Measurements from ENCODE around the gene SIRPD.
"Not testable (repeated sequence)": the region's sequence is repeated elsewhere in the genome, so short reads cannot be mapped to it uniquely, and the experiment has no call there.

SIRPD gene

GRCh38 chr20:1557605-1558004, at the start of gene SIRPD:
TSS of gene SIRPD (minus strand) at chr20:1557705. CDS start at chr20:1557653, 52 bp downstream.
- DNase-seq = no peak

- DNase-seq = no peak
Observed at GRCh38 chr20:1600736-1601135, 43.2 kb upstream of the SIRPD start.

GRCh38 chr20:1595333-1595732, 37.8 kb upstream of the SIRPD start:
- no peak for DNase-seq

- no peak for DNase-seq
Observed at GRCh38 chr20:1588533-1589460, 31.3 kb upstream of the SIRPD start.

DNA sequence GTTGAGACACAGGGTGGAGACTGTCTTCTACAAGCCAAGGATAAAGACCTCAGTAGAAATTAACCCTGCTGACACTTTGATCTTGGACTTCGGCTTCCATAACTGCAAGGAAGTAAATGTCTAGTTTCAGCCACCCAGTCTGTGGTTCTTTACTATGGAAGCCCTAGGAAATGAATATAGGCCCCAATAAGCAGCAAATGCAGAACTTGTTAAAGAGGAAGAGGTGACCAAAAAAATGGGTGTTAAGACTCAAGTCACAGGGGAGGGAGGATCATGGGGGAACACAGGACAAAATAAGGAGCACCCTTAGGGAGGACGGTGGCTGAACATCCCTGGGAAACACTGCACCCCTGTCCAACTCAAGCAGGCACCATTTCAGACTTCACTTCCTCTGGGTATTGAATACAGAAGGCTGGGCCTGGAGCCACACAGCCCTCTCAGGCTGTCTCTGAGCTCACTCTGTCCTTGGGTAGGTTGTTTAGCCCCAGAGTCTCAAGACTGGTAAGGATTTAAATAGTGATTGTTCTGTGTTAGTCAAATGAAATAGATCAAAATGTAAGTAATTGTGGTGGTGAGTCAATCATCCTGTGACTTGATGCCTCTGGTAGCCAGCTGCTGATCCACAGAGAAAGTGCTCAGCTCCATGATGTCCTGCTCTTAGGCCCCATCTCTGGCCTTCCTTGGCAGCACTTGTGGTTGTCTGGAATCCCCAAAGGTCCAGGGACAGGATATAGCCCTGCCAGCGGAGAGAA, 30.5 kb upstream of the SIRPD start:
- DNase-seq = no peak

GRCh38 chr20:1579488-1579887, 22.0 kb upstream of the SIRPD start:
- no peak for DNase-seq

DNA sequence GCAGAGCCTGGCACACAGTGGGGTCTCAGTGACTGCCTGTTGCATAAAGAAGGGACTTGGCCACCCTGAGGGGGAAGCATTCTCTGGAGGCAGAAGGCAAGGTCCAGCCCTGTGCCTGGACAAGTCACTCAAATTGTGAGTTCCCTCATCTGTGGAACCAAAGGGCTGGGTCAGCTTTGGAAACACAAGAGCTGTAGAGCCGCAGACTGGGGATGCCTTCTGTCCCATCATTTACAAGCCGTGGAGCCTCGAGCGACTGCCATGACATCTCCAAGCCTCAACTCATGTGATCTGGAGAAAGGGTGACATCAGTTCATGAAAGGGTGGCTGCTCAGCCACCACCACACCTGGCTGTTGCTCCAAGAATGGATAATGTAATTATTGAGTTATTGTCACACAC, 20.4 kb upstream of the SIRPD start:
- no peak for DNase-seq

DNA sequence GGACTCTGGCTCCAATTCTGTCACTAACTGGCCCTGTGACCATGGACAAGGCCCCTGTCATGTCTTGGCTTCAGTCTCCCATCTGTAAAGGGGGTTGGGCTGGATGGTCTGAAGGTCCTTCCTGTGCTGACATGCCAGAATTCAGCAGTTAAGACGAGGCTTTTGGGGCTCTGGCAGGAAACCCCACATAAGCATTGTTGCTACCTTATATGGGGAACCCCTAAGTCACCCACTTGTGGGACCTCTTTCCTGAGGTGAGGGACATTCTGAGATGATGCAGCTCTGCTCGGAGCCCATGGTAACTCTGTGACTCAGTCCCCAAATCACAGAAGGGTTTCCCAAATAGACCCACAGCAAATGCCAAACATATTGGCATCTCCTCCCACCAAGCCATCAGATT, 19.8 kb upstream of the SIRPD start:
- not testable (repeated sequence) for DNase-seq

DNA sequence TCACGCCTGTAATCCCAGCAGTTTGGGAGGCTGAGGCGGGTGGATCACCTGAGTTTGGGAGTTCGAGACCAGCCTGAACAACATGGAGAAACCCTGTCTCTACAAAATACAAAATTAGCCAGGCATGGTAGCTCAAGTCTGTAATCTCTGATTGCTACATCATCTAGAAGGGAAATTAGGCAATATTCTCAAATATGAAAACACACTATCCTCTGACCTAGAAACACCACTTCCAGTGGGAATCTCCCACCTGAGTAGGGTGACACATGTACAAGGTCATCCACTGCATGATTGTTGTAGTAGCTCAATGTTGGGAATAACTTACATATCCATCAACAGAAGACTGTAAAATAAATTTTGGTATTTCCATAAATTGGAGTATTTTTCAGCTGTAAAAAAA, 19.1 kb upstream of the SIRPD start:
- no peak for DNase-seq

DNA sequence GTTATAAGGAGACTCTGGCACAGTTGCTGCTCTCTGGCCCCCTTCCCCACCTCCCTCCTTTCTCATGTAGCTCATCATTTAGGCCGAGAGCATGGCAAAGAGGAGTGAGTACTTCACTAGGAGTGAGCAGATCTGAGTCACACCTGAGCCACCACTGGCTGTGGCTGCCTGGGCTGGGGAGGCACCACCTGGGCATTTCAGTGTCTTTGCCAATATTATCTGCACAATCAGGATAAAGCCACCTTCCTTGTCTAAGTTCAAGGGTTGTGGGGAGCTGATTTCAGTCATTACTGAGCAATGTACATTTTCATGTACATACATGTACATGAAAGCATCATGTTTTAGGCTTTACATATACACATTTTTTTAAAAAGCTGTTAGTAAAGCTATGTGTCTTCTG, 18.5 kb upstream of the SIRPD start:
- DNase-seq = not testable (repeated sequence)

DNA sequence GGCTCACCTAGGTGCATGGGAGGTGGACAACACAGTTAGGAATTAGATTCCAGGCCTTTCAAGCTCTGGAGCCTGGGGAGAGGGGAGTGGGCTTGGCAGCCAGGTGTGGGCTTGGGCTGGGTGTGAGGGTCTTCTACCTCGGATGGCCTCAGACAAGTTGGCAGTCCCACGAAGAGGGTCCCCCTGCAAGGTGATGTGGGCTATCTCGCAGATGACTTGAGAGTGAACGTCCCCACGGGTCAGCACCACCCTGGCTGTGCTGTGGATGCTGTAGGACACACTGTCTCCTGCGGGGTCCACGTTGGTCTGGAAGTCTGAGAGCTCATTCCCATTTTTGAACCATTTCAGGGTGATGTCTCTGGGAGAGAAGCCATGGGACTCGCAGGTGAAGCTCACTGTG, 14.1 kb upstream of the SIRPD start:
- not testable (repeated sequence) for DNase-seq

GRCh38 chr20:1569415-1569881, 11.9 kb upstream of the SIRPD start:
- no peak for DNase-seq

DNA sequence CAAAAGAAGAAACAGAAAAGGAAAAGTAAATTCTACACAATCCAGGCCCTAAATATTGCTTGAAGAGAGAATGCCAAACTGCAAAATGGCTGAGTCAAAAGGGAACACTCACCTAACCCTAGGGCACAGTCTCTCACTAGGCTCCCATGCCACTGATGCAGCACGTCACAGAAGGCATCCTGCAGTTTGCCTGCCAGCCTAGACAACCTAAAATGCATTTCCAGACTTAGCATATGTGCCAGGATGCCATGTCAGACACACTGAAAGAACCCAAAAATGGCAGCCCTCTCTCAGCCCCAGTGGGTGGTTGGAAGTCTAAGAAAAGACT, 10.6 kb upstream of the SIRPD start:
- DNase-seq = no peak

DNA sequence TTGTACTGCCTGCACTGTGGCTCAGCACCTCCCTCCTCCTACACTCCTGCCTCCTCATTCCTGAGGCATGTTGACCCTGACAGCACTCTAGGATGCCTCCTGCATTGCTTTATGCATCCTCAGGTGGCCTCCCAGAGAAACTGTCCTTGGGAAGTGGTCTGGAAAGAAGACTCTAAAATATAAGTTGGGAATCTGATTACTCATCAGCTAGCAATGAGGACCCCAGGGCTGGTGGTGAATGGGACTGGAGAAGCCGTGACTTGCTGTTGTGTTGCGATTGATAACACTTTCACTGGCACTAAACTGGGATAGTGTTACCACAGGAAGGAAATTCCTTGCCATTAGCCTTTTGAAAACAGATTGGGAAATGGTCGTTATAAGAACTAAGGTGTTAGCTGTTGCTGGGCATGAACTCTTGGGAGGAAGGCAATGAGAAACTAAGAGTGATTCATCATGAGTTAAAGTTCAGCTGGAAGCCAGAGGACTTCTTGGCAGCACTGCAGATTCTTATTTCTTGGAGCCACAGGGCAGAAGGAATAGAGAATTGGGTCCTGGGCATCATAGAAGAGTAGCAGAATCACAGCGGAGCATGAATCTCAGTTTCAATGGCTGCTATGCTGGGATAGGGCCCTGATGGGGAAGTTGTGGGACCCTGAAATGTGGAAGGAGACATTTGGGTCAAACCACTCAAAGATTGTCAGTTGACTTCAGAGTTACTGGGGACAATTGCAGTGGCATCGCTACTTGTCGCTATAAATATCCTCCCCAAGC, 10.1 kb upstream of the SIRPD start:
- no peak for DNase-seq

- DNase-seq = no peak
Observed at GRCh38 chr20:1566701-1567100, 9.2 kb upstream of the SIRPD start.

DNA sequence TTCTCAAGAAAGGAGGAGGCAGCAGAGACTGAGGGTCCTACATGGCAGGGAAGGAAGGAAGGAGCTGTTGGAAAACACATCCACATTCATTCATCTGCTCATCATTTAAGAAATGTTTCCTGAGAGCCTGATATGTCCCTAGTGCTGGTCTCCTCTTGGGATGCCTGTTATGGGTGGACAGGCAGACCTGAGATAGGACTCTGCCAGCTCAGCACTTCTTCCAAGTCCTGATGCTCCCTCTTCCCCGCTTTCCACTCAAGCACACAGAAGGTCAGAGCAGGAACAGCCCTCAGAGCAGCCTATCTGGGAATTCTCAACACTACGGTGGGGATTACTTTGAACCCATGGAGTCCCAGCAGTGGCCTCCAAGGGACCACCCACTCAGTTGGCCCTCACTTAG, 8.0 kb upstream of the SIRPD start:
- DNase-seq = no peak

DNA sequence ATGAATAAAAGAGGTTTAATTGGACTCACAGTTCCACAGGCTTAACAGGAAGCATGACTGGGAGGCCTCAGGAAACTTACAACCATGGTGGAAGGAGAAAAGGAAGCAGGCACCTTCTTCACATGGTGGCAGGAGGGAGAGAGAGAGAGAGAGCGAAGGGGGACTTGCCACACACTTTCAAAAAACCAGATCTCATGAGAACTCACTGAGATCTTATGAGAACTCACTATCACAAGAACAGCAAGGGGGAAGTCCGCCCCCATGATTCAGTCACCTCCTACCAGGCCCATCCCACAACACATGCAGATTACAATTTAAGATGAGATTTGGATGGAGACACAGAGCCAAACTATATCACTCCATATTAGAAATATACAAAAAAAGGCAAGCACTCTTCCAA, 6.1 kb upstream of the SIRPD start:
- no peak for DNase-seq

GRCh38 chr20:1562622-1563021, 5.1 kb upstream of the SIRPD start:
- DNase-seq = no peak

GRCh38 chr20:1561350-1561749, 3.8 kb upstream of the SIRPD start:
- DNase-seq = no peak

DNA sequence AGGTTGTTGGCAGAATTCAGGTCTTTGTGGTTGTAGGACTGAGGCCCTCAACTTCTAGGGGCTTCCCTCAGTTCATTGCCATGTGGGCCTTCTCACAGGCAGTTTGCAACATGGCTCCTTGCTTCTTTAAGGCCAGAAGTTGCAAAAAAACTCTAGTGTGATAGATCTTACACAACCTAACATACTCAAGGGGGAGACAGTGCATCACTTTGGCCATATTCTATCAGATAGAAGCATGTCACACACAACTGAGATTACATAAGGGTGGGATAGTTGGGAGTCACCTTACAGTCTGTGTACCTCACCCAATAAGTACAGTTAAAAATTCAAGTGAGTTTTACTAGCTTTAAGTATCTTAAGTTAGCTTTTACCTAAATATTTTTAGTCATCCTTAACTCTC, 1.6 kb downstream of the SIRPD start:
- no peak for DNase-seq

DNA sequence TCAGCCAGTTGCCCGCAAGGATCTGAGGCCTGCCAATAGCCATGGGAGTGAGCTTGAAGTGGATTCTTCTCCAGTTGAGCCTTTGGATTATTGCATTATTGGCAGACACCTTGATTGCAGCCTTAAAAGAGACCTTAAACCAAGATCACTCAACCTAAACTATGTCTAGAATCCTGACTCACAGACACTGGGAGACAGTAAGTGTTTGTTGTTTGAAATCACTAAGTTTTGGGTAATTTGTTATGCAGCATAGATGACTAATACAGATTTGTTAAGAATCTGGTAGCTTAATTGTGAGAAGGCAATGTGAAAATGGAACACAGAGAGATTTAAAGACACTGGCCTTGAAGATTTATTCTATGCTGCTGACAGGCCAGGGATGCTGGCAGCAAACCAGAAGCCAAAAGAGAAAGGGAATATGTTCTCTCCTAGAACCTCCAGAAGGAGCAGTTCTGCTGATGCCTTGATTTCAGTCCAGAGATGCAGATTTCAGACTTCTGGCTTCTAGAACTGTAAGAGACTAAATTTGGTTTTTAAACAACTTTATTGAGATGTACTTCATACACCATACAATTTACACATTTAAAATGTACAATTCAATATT, 17.6 kb downstream of the SIRPD start:
- no peak for DNase-seq

DNA sequence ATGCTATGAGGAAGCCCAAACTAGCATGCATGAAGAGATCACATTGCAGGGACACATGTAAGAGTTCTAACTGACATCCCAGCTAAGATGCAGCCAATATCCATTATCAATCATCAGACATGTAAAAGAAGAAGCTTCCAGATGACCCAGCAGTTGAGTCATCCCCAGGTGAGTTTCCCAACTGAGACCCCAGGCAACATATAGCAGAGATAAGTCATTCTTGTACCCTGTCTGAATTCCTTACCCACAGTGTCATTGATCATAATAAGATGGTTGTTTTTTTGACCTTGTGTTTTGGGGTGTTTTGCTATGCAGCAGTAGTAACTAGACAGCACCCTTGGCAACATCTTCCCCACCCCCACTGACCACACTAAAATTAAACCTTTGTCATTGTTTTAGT, 18.9 kb downstream of the SIRPD start:
- no peak for DNase-seq

DNA sequence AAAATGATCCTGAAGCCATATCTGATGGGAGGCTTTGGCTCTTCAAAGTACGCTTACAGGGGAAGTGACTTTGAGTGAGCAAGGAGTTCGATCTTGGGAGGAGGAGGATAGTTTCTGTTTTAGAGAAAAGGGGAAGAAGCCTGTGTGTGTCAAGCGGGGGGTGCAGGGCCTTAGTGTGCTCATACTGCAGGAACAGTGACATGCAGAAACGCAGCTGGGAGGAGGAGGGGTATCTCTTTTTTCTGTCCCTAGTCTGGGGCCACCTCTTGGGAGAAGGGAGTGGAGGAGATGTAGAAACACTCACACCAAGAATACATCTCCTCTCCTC, 19.8 kb downstream of the SIRPD start:
- DNase-seq = no peak
